ENCODE results near the gene BHLHE40. TPM values are rescaled to one million over a fixed set of nuclear protein-coding genes. Genes with fewer than 3 reads are reported as not detected.
"Not testable (repeated sequence)": the region's sequence is repeated elsewhere in the genome, so short reads cannot be mapped to it uniquely, and the experiment has no call there.

BHLHE40 gene
- total RNA-seq, 1 donor from 2014 or later: 42.9 TPM

DNA sequence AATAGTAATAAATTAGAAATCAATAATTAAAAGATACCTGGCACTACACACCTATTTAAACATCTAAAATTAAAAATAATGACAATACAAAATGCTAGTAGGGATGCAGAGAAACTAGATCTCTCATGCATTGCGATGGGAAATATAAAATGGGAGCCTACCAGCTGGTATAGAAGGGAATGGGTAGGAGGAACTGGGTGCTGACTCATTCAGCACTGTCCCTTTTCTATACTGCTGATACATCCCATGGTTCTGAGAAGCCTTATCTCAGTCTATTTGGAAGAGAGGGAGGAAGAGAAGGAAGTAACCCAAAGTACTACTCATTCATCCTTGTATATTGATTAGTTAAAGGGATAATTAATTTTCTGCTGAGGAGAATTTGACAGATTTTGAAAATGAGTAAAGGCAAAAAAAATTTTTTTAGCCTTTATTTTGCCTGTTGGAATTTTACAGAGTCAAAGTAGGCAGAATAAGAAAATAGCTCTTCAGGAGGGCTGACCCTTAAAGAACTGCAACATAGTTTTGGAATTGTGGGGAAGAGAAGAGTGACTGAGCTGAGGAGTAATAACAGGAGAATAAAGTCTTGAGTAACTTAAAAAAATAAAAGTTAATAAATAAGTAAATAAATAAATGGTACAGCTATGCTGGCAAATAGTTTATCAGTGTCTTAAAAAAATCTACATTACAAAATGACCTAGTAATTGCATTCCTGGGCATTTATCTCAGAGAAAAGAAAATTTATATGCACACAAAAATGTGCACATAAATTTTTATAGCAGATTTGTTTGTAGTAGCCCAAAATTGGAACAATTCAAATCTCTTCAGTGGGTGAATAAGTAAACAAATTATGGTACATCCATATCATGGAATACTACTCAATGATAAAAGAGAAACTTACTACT is 15.3 kb upstream of the BHLHE40 start:
- Histone ChIP-seq H3K27me3 (ENCODE audit: control insufficient read depth, insufficient read depth, low read length) (no peaks in the 10 kb centered on the region), H3K36me3 (ENCODE audit: control insufficient read depth, insufficient read depth, low read length) (no peaks in the 10 kb centered on the region), H3K4me3 (ENCODE audit: low read depth, low read length) (no peak overlapping the region)
- TF ChIP-seq, protein P1, sequence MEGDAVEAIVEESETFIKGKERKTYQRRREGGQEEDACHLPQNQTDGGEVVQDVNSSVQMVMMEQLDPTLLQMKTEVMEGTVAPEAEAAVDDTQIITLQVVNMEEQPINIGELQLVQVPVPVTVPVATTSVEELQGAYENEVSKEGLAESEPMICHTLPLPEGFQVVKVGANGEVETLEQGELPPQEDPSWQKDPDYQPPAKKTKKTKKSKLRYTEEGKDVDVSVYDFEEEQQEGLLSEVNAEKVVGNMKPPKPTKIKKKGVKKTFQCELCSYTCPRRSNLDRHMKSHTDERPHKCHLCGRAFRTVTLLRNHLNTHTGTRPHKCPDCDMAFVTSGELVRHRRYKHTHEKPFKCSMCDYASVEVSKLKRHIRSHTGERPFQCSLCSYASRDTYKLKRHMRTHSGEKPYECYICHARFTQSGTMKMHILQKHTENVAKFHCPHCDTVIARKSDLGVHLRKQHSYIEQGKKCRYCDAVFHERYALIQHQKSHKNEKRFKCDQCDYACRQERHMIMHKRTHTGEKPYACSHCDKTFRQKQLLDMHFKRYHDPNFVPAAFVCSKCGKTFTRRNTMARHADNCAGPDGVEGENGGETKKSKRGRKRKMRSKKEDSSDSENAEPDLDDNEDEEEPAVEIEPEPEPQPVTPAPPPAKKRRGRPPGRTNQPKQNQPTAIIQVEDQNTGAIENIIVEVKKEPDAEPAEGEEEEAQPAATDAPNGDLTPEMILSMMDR (IDR thresholded peaks at IDR 0.05; ENCODE audit: insufficient read depth, low read length, severe bottlenecking): no peak
- DNase-seq (ENCODE audit: low read depth) (no peak), FAIRE-seq (no peak)

DNA sequence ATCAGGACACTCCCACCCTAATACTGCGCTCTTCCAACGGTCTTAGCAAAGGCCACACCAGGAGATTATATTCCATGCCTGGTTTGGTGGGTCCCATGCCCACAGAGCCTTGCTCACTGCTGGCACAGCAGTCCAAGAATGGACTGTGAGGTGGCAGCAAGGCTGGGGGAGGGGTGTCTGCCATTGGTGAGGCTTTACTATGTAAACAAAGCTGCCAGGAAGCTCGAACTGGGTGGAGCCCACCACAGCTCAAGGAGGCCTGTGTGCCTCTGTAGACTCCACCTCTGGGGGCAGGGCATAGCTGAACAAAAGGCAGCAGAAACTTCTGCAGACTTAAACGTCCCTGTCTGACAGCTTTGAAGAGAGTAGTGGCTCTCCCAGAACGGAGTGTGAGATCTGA is 13.2 kb upstream of the BHLHE40 start:
- not testable (repeated sequence) for H3K27me3 ChIP-seq (ENCODE audit: control insufficient read depth, insufficient read depth, low read length); FAIRE-seq; H3K36me3 ChIP-seq (ENCODE audit: control insufficient read depth, insufficient read depth, low read length); H3K4me3 ChIP-seq (ENCODE audit: low read depth, low read length)
- peak; percentile 22 for DNase-seq (ENCODE audit: low read depth)

DNA sequence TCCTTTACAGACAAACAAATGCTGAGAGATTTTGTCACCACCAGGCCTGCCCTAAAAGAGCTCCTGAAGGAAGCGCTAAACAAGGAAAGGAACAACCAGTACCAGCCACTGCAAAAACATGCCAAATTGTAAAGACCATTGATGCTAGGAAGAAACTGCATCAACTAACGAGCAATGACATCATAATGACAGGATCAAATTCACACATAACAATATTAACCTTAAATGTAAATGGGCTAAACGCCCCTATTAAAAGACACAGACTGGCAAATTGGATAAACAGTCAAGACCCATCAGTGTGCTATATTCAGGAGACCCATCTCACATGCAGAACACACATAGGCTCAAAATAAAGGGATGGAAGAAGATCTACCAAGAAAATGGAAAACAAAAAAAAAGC is 11.6 kb upstream of the BHLHE40 start:
- not testable (repeated sequence) for H3K4me3 ChIP-seq (ENCODE audit: low read depth, low read length); FAIRE-seq; DNase-seq (ENCODE audit: low read depth)

DNA sequence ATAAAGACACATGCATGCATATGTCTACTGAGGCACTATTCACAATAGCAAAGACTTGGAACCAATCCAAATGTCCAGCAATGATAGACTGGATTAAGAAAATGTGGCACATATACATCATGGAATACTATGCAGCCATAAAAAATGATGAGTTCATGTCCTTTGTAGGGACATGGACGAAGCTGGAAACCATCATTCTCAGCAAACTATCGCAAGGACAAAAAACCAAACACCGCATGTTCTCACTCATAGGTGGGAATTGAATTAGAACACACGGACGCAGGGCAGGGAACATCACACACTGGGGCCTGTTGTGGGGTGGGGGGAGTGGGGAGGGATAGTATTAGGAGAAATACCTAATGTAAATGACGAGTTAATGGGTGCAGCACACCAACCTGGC is 7.8 kb upstream of the BHLHE40 start:
- H3K4me3 ChIP-seq (ENCODE audit: low read depth, low read length); H3K27me3 ChIP-seq (ENCODE audit: control insufficient read depth, insufficient read depth, low read length); FAIRE-seq; DNase-seq (ENCODE audit: low read depth); H3K36me3 ChIP-seq (ENCODE audit: control insufficient read depth, insufficient read depth, low read length): not testable (repeated sequence)

More for the DNA sequence above, 11.6 kb upstream of the BHLHE40 start:
- not testable (repeated sequence) for H3K36me3 ChIP-seq (ENCODE audit: control insufficient read depth, insufficient read depth, low read length); H3K27me3 ChIP-seq (ENCODE audit: control insufficient read depth, insufficient read depth, low read length)

DNA sequence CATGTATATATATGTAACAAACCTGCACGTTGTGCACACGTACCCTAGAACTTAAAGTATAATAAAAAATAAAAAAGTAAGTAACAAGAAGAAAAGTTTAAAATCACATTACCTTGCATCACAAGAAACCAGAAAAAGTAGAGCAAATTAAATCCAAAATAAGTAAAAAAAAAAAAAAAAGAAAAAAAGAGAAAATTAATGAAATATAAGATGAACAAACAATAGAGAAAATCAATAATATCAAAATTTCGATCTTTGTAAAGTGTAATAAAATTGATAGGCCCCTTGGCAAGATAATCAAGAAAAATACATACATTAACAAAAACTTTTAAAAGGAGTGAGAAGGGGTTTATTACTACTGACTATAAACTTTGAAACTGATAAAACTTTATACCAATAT is 7.4 kb upstream of the BHLHE40 start:
- TF ChIP-seq, protein P1 (IDR thresholded peaks at IDR 0.05; ENCODE audit: insufficient read depth, low read length, severe bottlenecking): no peak
- Histone ChIP-seq H3K27me3 (ENCODE audit: control insufficient read depth, insufficient read depth, low read length) (no peaks in the 10 kb centered on the region), H3K4me3 (ENCODE audit: low read depth, low read length) (no peak overlapping the region), H3K36me3 (ENCODE audit: control insufficient read depth, insufficient read depth, low read length) (no peaks in the 10 kb centered on the region)
- no peak for DNase-seq (ENCODE audit: low read depth)
- FAIRE-seq: no peak

DNA sequence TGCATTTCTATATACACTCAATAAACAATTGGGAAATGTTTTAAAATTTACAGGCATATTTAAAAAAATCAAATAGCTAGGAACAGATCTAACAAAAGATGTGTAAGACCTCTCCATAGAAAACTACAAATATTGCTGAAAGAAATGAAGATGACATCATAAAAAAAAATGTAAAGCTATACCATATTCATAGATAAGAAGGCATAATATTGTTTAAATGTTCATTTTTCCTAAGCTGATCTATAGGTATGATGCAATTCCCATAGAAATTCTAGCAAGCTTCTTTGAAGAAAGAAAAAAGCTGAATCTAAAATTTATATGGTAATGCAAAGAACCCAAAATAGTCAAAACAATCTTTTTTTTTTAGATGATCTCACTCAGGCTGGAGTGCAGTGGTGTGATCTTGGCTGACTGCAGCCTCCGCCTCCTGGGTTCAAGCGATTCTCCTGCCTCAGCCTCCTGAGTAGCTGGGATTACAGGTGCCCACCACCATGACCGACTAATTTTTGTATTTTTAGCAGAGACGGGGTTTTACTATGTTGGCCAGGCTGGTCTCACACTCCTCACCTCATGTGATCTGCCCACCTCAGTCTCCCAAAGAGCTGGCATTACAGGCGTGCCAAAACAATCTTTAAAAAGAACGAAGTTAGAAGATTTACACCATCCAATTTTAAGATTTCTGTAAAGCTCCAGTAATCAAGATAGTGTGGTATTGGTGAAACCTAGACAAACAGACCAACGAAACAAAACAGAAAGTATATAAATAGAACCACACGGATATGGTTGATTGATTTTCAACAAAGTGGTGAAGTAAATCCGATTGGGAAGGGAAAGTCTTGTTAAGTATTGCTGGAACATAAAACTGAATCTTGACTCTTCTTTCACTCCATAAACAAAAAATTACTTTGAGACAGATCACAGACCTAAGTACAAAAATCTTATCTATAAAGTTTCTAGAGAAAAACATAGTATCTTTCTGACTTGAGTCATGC is 6.3 kb upstream of the BHLHE40 start:
- FAIRE-seq (no peak), DNase-seq (ENCODE audit: low read depth) (no peak)
- TF ChIP-seq, protein P1 (IDR thresholded peaks at IDR 0.05; ENCODE audit: insufficient read depth, low read length, severe bottlenecking): no peak
- no peak overlapping the region for H3K4me3 ChIP-seq (ENCODE audit: low read depth, low read length)
- H3K27me3 ChIP-seq (ENCODE audit: control insufficient read depth, insufficient read depth, low read length): no peaks in the 10 kb centered on the region
- H3K36me3 ChIP-seq (ENCODE audit: control insufficient read depth, insufficient read depth, low read length): no peaks in the 10 kb centered on the region

DNA sequence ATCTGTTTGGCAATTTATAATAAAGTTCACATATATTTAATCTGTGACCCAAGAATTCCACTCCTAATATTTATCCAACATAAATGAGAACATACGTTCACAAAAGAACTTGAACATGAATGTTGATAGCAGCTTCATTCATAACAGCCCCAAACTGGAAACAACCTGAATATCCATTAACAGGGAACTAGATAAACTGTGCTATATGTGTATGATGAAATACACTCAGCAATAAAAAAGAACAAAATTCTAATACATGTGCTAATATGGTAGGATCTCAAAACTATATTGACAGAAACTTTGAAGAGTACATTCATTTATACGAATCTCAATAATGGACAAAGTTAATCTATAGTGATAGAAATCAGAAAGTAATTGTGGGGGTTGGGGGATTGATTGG is 5.1 kb upstream of the BHLHE40 start:
- no peak for FAIRE-seq
- TF ChIP-seq, protein P1 (IDR thresholded peaks at IDR 0.05; ENCODE audit: insufficient read depth, low read length, severe bottlenecking): no peak
- Histone ChIP-seq H3K36me3 (ENCODE audit: control insufficient read depth, insufficient read depth, low read length) (no peaks in the 10 kb centered on the region), H3K4me3 (ENCODE audit: low read depth, low read length) (no peak overlapping the region), H3K27me3 (ENCODE audit: control insufficient read depth, insufficient read depth, low read length) (no peaks in the 10 kb centered on the region)
- no peak for DNase-seq (ENCODE audit: low read depth)
